Omental fat pad (tissue), 4 donors: ENCODE measurements around the gene MGMT. TPM values are rescaled to one million over a fixed set of nuclear protein-coding genes. Genes with fewer than 3 reads are reported as not detected.

Source experiments
- ATAC-seq: fragments of 150-250 bp; one replicate; pipeline ENCODE4 v1.9.1; 2016; ENCODE audit warnings: mild to moderate bottlenecking, moderate library complexity; ENCODE audit not compliant: low FRiP score
- DNase-seq: peaks from one replicate; pipeline ENCODE4 v3.0.0-alpha.2; 2019; ENCODE audit warnings: low spot score
- CTCF ChIP-seq, 3 donors: fragments of 450-650 bp; IDR thresholded peaks; one replicate each; pipeline ENCODE4 v1.5.1; 2016 to 2017; ENCODE audit warnings: antibody characterized with exemption in 3 of 3, mild to moderate bottlenecking in 3 of 3, moderate library complexity in 2 of 3
- total RNA-seq, 4 donors: library from RNA; depleted of rRNA; stranded (reverse); fragments of >200 nt; gene quantifications; one replicate each; pipeline ENCODE4 v1.1.0, GENCODE V29; 2016

MGMT gene
- total RNA-seq, 4 donors from 2014 or later, result 27.3 to 56.6 (median 35.4) TPM

DNA sequence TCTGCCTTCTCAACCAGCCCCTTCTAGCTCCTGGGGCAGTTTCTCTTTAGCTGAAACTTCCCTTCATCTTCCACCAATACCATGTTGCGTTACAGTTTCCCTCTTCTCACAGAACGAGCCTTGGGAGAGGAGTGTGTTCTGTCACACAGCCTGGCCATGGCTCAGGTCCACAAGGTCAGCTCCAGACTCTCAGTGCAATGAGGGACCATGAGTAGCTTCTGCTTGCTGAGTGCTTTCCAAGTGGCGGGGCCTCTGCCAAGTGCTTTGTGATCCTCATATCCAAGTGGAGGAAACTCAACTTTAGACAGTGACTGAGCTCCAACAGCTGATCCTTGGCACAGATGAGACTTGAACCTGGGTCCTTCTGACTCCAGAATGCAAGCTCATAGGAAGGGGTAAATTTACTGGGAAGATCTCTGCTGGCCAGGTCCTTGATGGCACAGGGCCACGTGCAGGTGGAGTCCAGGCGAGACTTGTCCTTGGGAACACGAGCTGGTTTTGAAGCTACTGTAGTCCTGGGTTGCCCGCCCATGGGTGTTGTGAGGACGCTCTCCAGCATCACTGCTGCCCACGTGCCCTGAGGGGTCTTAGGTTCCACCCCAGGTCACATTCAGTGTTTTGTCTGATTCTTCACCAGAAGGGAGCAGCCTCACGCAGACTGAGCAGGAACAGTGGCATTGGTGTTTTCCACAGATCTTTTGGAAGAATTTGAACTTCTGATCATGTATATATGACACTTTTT, 259.0 kb downstream of the MGMT start:
- TF ChIP-seq CTCF (IDR thresholded peaks at IDR 0.05), result no peak
- DNase-seq, result no peak
- ATAC-seq, result no peak

- no peak for DNase-seq
- no peak for TF ChIP-seq CTCF (IDR thresholded peaks at IDR 0.05)
- ATAC-seq, result no peak
These were observed 260.0 kb downstream of the MGMT start for GRCh38 chr10:129727071-129727470.

DNA sequence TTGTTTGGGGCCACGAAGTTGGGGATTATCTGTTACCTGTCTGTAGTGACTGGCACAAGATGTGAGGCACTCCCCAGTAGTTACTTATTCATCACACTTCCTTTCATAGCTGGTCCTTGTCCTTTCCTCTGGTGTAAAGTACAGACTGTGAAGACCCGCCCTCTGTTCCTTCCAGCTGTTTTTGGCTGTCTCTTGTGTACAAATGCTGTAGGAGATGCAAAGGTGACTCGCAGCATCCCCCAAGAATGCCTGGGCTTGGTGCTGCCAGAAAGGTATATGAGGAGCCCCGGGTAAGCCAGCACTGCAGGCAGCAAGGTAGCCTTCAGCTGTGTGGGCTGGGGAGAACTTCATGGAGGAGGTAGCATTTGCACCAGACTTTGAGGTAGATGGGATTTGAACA, 260.5 kb downstream of the MGMT start:
- DNase-seq, result no peak
- TF ChIP-seq CTCF (IDR thresholded peaks at IDR 0.05), result no peak
- no peak for ATAC-seq

- no peak for TF ChIP-seq CTCF (IDR thresholded peaks at IDR 0.05)
- ATAC-seq, result no peak
- DNase-seq, result no peak
These were observed 261.3 kb downstream of the MGMT start for GRCh38 chr10:129728246-129728820.

DNA sequence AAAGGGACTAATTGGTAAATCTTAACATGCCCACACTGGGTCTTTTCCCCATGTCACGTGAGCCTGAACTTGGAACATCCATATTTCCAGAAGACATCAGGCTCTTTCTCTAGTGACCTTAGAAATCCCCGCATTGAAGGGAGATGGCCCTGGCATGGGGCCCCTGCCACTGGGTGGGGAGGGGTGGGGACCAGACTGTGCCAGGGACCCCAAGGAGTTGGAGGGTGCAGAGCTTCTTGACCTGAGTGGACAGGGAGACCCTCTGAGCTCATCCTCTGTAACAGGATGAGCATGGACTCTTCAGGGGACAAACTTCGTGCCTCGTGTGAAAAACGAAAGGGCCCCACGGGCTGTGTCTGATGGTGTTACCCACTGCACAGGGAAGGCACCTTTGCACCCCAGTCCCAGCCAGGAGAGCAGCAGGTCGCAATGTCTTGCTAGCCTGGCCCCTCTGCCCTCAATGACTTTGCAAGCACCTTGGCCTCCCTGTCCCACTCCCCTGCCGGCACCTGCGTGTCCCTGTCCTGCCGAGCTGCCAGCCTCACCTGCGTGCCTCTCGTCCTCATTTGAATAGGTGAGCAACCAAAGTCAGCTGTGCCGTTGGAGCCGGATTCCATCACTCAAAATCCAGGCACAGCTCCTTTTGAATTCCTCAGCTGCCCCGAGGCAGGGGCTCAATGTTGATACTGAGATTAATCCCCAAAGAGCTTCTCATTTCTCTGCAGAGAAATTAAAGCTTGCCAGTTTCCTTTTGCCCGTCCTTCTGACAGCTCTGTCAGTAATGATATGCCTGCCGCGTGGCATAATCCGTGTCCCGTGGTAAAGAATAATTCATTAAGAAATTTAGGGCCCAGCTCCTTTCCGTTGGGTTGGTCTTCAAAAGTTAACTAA, 262.1 kb downstream of the MGMT start:
- DNase-seq, result no peak
- no peak for TF ChIP-seq CTCF (IDR thresholded peaks at IDR 0.05)
- ATAC-seq, result no peak

- no peak for DNase-seq
- TF ChIP-seq CTCF (IDR thresholded peaks at IDR 0.05), result no peak
- no peak for ATAC-seq
These were observed 263.4 kb downstream of the MGMT start for GRCh38 chr10:129730272-129730992.
